Glomerular endothelial cell (primary cell): Measurements from ENCODE around the gene FMN1. TPM values are rescaled to one million over a fixed set of nuclear protein-coding genes. Genes with fewer than 3 reads are reported as not detected.

Experiments used
- DNase-seq: peaks from one replicate; pipeline ENCODE4 v3.0.0-alpha.2; 2011; ENCODE audit warnings: low read depth, low spot score; ENCODE audit errors: extremely low read depth
- total RNA-seq: library from RNA; depleted of rRNA; stranded (reverse); fragments of >200 nt; gene quantifications from 2 replicates; pipeline ENCODE4 v1.2.3, GENCODE V29; 2015

FMN1 gene
- total RNA-seq, 1 donor from 2014 or later, result 0.58 TPM

- no peak for DNase-seq
Observed at GRCh38 chr15:33066584-33066983, 127.9 kb downstream of the FMN1 start.

GRCh38 chr15:33064878-33065277 lies 129.6 kb downstream of the FMN1 start:
- DNase-seq, result no peak

GRCh38 chr15:33059184-33059583 lies 135.3 kb downstream of the FMN1 start:
- DNase-seq, result no peak

- no peak for DNase-seq
Observed at GRCh38 chr15:33057845-33058244, 136.7 kb downstream of the FMN1 start.

GRCh38 chr15:33055962-33056361 lies 138.6 kb downstream of the FMN1 start:
- no peak for DNase-seq

GRCh38 chr15:33051528-33051927 lies 143.0 kb downstream of the FMN1 start:
- DNase-seq, result no peak

- DNase-seq, result no peak
Observed at GRCh38 chr15:33048255-33048654, 146.3 kb downstream of the FMN1 start.

- no peak for DNase-seq
Observed at GRCh38 chr15:33047077-33047476, 147.4 kb downstream of the FMN1 start.

- no peak for DNase-seq
Observed at GRCh38 chr15:33046329-33046728, 148.2 kb downstream of the FMN1 start.

GRCh38 chr15:33045066-33045810 lies 149.3 kb downstream of the FMN1 start:
- no peak for DNase-seq

GRCh38 chr15:33044598-33044997 lies 149.9 kb downstream of the FMN1 start:
- no peak for DNase-seq

GRCh38 chr15:33043636-33044035 lies 150.9 kb downstream of the FMN1 start:
- DNase-seq, result no peak

GRCh38 chr15:33040496-33040895 lies 154.0 kb downstream of the FMN1 start:
- DNase-seq, result no peak

GRCh38 chr15:33034588-33034987 lies 159.9 kb downstream of the FMN1 start:
- DNase-seq, result no peak

GRCh38 chr15:33032053-33032452 lies 162.5 kb downstream of the FMN1 start:
- no peak for DNase-seq

- DNase-seq, result no peak
Observed at GRCh38 chr15:33031324-33031821, 163.1 kb downstream of the FMN1 start.

- DNase-seq, result no peak
Observed at GRCh38 chr15:33030315-33030714, 164.2 kb downstream of the FMN1 start.

GRCh38 chr15:33029109-33029652 lies 165.3 kb downstream of the FMN1 start:
- no peak for DNase-seq

- no peak for DNase-seq
Observed at GRCh38 chr15:33028495-33028894, 166.0 kb downstream of the FMN1 start.

GRCh38 chr15:33027306-33028035 lies 167.0 kb downstream of the FMN1 start:
- no peak for DNase-seq

GRCh38 chr15:33026614-33027013 lies 167.9 kb downstream of the FMN1 start:
- no peak for DNase-seq

- no peak for DNase-seq
Observed at GRCh38 chr15:33022629-33023028, 171.9 kb downstream of the FMN1 start.
